Caco-2 (cell line): ENCODE data around the gene CLSTN2. TPM values are rescaled to one million over a fixed set of nuclear protein-coding genes. Genes with fewer than 3 reads are reported as not detected.

ENCODE experiments used
- BruUV-seq: library from RNA; stranded (reverse); fragments of 400-500 nt; replicated peaks from 2 replicates; lab custom pipeline; 2021; lab: Mats Ljungman, UMichigan
- CTCF ChIA-PET: fragments of 300-600 bp; sonication (Branson Sonifier 250); formaldehyde crosslinking; loops from one replicate; lab custom pipeline; 2022; ENCODE audit warnings: antibody characterized with exemption; lab: Charles Lee
- POLR2A ChIA-PET: fragments of 300-600 bp; sonication (Branson Sonifier 250); formaldehyde crosslinking; loops from one replicate; lab custom pipeline; 2022; ENCODE audit warnings: antibody characterized with exemption; lab: Charles Lee
- DNase-seq, 2 experiments: peaks; one replicate each; pipeline versions ENCODE4 v3.0.0 to v3.0.0-alpha.2; 2020 to 2022
- H3K27me3 ChIP-seq: replicated peaks from 2 replicates; pipeline ENCODE4 v1.6.0; 2011; ENCODE audit warnings: low read length; ENCODE audit not compliant: control insufficient read depth, insufficient read depth
- H3K36me3 ChIP-seq: 2 replicates; pipeline ENCODE4 v1.5.1; 2011; ENCODE audit warnings: low read length; ENCODE audit not compliant: control insufficient read depth, insufficient read depth
- H3K4me1 ChIP-seq: fragments of 250-450 bp; sonication (Bioruptor Pico); 2 replicates; pipeline ENCODE4 v1.5.1; 2020; ENCODE audit warnings: mild to moderate bottlenecking
- H3K4me3 ChIP-seq: 2 replicates; pipeline ENCODE4 v1.5.1; 2011; ENCODE audit warnings: low read depth, mild to moderate bottlenecking, control low read depth, low read length
- H3K9me3 ChIP-seq: fragments of 250-450 bp; sonication (Bioruptor Pico); 2 replicates; pipeline ENCODE4 v1.5.1; 2020; ENCODE audit warnings: mild to moderate bottlenecking, moderate library complexity
- H3K27ac Mint-ChIP-seq: one replicate; pipeline ENCODE4 v1.8.0; 2022; ENCODE audit warnings: mixed read lengths; ENCODE audit not compliant: unreplicated experiment
- H3K27me3 Mint-ChIP-seq: one replicate; pipeline ENCODE4 v1.8.0; 2022; ENCODE audit warnings: mixed read lengths; ENCODE audit not compliant: insufficient read depth, unreplicated experiment
- H3K36me3 Mint-ChIP-seq: one replicate; pipeline ENCODE4 v1.8.0; 2022; ENCODE audit warnings: mild to moderate bottlenecking, mixed read lengths; ENCODE audit not compliant: insufficient read depth, unreplicated experiment
- H3K4me1 Mint-ChIP-seq: one replicate; pipeline ENCODE4 v1.8.0; 2022; ENCODE audit warnings: low read depth, mixed read lengths; ENCODE audit not compliant: unreplicated experiment
- H3K4me3 Mint-ChIP-seq: one replicate; pipeline ENCODE4 v1.8.0; 2022; ENCODE audit warnings: mild to moderate bottlenecking, moderate library complexity, mixed read lengths; ENCODE audit not compliant: unreplicated experiment
- H3K9me3 Mint-ChIP-seq: one replicate; pipeline ENCODE4 v1.8.0; 2022; ENCODE audit warnings: mixed read lengths; ENCODE audit not compliant: unreplicated experiment
- CTCF ChIP-seq, 2 experiments: fragments of 200-600 bp in 1 of 2; IDR thresholded peaks; 1 replicate in 1 of 2; 2 replicates in 1 of 2; pipeline versions ENCODE4 v1.5.1 to v1.8.0; 2011 to 2022; ENCODE audit warnings: antibody characterized with exemption in 1 of 2, control low read depth in 1 of 2, inconsistent platforms in 1 of 2, low read depth in 1 of 2, low read length in 1 of 2, mild to moderate bottlenecking in 1 of 2, moderate library complexity in 1 of 2; ENCODE audit not compliant: insufficient read depth in 1 of 2, severe bottlenecking in 1 of 2, unreplicated experiment in 1 of 2
- intact Hi-C: fragments of 100-400 bp; cut with micrococcal nuclease; formaldehyde crosslinking; loops from one replicate; pipeline ENCODE4 v1.10.0; 2022; ENCODE audit not compliant: unreplicated experiment
- total RNA-seq: library from RNA; stranded (reverse); gene quantifications from 2 replicates; pipeline ENCODE4 v1.2.3, GENCODE V29; 2022

The CLSTN2 gene
- total RNA-seq, 1 experiment from 2014 or later, result 26.1 TPM

- intact Hi-C loops, result no loop called here
- BruUV-seq, result no TSS peak
- H3K27me3 Mint-ChIP-seq, result peaks cover 8% of the 10 kb centered on the region
- DNase-seq, result no peak
- Histone ChIP-seq H3K4me3 (no peak overlapping the region), H3K9me3 (0 out of 2 replicates have a peak, but pooled peaks cover 3% of the 10 kb centered on the region), H3K27me3 (no peaks in the 10 kb centered on the region), H3K4me1 (no peaks in the 10 kb centered on the region), H3K36me3 (no peaks in the 10 kb centered on the region)
- TF ChIP-seq CTCF (IDR thresholded peaks at IDR 0.05; ENCODE audit: insufficient read depth in 1 of 2, low read depth in 1 of 2, low read length in 1 of 2, severe bottlenecking in 1 of 2, unreplicated experiment in 1 of 2), result no peak
- ChIA-PET POLR2A (no interaction called here), CTCF (no interaction called here)
- H3K9me3 Mint-ChIP-seq, result peaks cover 25% of the 10 kb centered on the region
- no peaks in the 10 kb centered on the region for H3K36me3 Mint-ChIP-seq
- no peak overlapping the region for H3K4me3 Mint-ChIP-seq
- H3K4me1 Mint-ChIP-seq, result no peaks in the 10 kb centered on the region
- H3K27ac Mint-ChIP-seq, result no peak overlapping the region
These were observed 587.8 kb downstream of the CLSTN2 start for GRCh38 chr3:140522653-140523380.

GRCh38 chr3:140523600-140523999 lies 588.6 kb downstream of the CLSTN2 start:
- peaks cover 21% of the 10 kb centered on the region for H3K9me3 Mint-ChIP-seq
- H3K27me3 Mint-ChIP-seq, result peaks cover 8% of the 10 kb centered on the region
- no TSS peak for BruUV-seq
- no peaks in the 10 kb centered on the region for H3K27me3 ChIP-seq
- POLR2A ChIA-PET, result no interaction called here
- 0 out of 2 replicates have a peak, but pooled peaks cover 3% of the 10 kb centered on the region for H3K9me3 ChIP-seq
- no peaks in the 10 kb centered on the region for H3K36me3 Mint-ChIP-seq
- CTCF ChIA-PET, result no interaction called here
- no peaks in the 10 kb centered on the region for H3K4me1 ChIP-seq
- no peak overlapping the region for H3K27ac Mint-ChIP-seq
- no peak overlapping the region for H3K4me3 ChIP-seq
- TF ChIP-seq CTCF (IDR thresholded peaks at IDR 0.05; ENCODE audit: insufficient read depth in 1 of 2, low read depth in 1 of 2, low read length in 1 of 2, severe bottlenecking in 1 of 2, unreplicated experiment in 1 of 2), result no peak
- DNase-seq, result no peak
- no peaks in the 10 kb centered on the region for H3K4me1 Mint-ChIP-seq
- intact Hi-C loops, result no loop called here
- no peak overlapping the region for H3K4me3 Mint-ChIP-seq
- H3K36me3 ChIP-seq, result no peaks in the 10 kb centered on the region

- H3K36me3 Mint-ChIP-seq, result no peaks in the 10 kb centered on the region
- H3K27me3 ChIP-seq, result no peaks in the 10 kb centered on the region
- peaks cover 11% of the 10 kb centered on the region for H3K27me3 Mint-ChIP-seq
- intact Hi-C loops, result no loop called here
- peaks cover 10% of the 10 kb centered on the region for H3K9me3 Mint-ChIP-seq
- ChIA-PET CTCF (no interaction called here), POLR2A (no interaction called here)
- H3K4me3 Mint-ChIP-seq, result no peak overlapping the region
- no peaks in the 10 kb centered on the region for H3K36me3 ChIP-seq
- 0 out of 2 replicates have a peak, but pooled peaks cover 3% of the 10 kb centered on the region for H3K9me3 ChIP-seq
- H3K4me1 Mint-ChIP-seq, result peaks cover 6% of the 10 kb centered on the region
- H3K4me3 ChIP-seq, result no peak overlapping the region
- no peak for DNase-seq
- no peak for TF ChIP-seq CTCF (IDR thresholded peaks at IDR 0.05; ENCODE audit: insufficient read depth in 1 of 2, low read depth in 1 of 2, low read length in 1 of 2, severe bottlenecking in 1 of 2, unreplicated experiment in 1 of 2)
- peaks cover 8% of the 10 kb centered on the region; the same call in 1 of the 2 replicates for H3K4me1 ChIP-seq
- BruUV-seq, result no TSS peak
- H3K27ac Mint-ChIP-seq, result no peak overlapping the region
These were observed 592.2 kb downstream of the CLSTN2 start for GRCh38 chr3:140527156-140527555.
